ENCODE data around the gene CYTL1.

DNA sequence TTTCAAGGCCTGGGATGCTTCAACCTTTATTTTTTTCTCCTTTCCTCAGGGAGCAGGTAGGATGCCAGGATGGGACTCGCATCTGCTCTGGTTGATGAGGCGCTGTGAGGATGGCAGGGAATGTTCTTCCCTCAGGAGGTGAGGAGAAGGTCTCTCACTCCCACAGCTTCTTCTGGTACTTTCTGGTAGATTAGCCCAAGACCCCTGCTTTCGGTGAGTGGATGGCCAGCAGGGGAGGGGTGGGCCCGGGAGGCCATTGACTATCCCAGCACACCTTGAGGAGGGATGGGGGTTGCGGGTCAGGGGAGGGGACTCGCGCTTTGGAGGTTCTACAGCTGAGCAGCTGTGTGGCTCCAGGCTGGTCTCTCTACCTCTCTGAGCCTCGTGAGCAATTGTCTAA lies 14.8 kb downstream of the CYTL1 start:
- TF ChIP-seq POLR2AphosphoS5 (IDR thresholded peaks at IDR 0.05) (no peak), CTCF (IDR thresholded peaks at IDR 0.05) (no peak)

Measured in breast epithelium (tissue), 3 donors.